ENCODE measurements around the gene P2RY8.

P2RY8 gene

DNA sequence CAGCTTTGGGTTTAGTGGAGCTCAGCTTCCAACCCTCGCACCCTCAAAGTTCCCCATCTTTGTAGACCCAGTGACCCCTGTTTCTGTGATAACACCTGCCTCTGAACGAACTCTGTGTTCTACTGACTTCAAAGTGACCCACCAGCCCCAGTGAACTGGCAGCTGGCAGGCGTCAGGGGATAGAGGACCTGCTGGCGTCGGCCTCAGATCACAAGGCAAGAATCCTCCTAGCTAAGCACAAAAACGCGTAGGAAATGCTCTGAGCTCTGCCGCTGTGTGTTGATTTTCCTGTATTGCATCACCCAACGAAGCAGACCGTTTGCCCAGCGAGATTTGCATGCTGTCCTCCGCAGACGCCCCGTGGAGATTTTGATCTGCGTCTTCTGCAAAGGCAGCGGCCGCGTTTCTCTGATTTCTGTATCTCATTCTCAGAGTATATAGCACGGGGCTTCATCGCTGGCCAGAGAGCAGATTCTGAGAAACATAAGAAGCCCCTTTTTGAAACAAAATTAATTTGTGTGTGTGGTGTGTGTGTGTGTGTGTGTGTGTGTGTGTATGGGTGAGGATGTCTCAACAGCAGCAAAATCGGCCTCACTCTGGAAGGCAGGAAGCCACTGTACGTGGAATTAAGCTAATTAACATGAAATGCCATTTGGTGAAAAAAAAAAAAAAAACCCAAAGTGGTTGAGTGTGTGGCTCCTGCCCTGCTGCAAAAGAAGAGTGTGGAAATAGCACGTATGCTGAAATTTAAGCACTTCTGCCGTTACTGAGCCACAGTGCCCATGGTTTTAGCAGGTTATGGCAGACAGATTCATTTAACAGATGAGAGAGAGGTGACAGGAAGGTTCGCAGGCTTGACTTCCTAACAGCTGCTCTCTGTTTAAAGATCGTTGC, 55.1 kb downstream of the P2RY8 start (continued):
- TF ChIP-seq, protein P1, sequence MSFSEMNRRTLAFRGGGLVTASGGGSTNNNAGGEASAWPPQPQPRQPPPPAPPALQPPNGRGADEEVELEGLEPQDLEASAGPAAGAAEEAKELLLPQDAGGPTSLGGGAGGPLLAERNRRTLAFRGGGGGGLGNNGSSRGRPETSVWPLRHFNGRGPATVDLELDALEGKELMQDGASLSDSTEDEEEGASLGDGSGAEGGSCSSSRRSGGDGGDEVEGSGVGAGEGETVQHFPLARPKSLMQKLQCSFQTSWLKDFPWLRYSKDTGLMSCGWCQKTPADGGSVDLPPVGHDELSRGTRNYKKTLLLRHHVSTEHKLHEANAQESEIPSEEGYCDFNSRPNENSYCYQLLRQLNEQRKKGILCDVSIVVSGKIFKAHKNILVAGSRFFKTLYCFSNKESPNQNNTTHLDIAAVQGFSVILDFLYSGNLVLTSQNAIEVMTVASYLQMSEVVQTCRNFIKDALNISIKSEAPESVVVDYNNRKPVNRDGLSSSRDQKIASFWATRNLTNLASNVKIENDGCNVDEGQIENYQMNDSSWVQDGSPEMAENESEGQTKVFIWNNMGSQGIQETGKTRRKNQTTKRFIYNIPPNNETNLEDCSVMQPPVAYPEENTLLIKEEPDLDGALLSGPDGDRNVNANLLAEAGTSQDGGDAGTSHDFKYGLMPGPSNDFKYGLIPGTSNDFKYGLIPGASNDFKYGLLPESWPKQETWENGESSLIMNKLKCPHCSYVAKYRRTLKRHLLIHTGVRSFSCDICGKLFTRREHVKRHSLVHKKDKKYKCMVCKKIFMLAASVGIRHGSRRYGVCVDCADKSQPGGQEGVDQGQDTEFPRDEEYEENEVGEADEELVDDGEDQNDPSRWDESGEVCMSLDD (tag by site-specific recombination; IDR thresholded peaks at IDR 0.05), result no peak
- TF ChIP-seq ZBTB17 (tag by site-specific recombination; IDR thresholded peaks at IDR 0.05) (peak; percentile 73), ZNF660 (tag by site-specific recombination; IDR thresholded peaks at IDR 0.05) (0 out of 2 replicates have a peak, but pooled peaks have one; percentile 51), WT1 (tag by site-specific recombination; IDR thresholded peaks at IDR 0.05) (no peak), ZNF76 (tag by site-specific recombination; IDR thresholded peaks at IDR 0.05; ENCODE audit: borderline replicate concordance, low read depth) (no peak)
- TF ChIP-seq, protein P2, sequence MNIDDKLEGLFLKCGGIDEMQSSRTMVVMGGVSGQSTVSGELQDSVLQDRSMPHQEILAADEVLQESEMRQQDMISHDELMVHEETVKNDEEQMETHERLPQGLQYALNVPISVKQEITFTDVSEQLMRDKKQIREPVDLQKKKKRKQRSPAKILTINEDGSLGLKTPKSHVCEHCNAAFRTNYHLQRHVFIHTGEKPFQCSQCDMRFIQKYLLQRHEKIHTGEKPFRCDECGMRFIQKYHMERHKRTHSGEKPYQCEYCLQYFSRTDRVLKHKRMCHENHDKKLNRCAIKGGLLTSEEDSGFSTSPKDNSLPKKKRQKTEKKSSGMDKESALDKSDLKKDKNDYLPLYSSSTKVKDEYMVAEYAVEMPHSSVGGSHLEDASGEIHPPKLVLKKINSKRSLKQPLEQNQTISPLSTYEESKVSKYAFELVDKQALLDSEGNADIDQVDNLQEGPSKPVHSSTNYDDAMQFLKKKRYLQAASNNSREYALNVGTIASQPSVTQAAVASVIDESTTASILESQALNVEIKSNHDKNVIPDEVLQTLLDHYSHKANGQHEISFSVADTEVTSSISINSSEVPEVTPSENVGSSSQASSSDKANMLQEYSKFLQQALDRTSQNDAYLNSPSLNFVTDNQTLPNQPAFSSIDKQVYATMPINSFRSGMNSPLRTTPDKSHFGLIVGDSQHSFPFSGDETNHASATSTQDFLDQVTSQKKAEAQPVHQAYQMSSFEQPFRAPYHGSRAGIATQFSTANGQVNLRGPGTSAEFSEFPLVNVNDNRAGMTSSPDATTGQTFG (tag by site-specific recombination; IDR thresholded peaks at IDR 0.05; ENCODE audit: borderline replicate concordance), result no peak
- TF ChIP-seq, protein P3, sequence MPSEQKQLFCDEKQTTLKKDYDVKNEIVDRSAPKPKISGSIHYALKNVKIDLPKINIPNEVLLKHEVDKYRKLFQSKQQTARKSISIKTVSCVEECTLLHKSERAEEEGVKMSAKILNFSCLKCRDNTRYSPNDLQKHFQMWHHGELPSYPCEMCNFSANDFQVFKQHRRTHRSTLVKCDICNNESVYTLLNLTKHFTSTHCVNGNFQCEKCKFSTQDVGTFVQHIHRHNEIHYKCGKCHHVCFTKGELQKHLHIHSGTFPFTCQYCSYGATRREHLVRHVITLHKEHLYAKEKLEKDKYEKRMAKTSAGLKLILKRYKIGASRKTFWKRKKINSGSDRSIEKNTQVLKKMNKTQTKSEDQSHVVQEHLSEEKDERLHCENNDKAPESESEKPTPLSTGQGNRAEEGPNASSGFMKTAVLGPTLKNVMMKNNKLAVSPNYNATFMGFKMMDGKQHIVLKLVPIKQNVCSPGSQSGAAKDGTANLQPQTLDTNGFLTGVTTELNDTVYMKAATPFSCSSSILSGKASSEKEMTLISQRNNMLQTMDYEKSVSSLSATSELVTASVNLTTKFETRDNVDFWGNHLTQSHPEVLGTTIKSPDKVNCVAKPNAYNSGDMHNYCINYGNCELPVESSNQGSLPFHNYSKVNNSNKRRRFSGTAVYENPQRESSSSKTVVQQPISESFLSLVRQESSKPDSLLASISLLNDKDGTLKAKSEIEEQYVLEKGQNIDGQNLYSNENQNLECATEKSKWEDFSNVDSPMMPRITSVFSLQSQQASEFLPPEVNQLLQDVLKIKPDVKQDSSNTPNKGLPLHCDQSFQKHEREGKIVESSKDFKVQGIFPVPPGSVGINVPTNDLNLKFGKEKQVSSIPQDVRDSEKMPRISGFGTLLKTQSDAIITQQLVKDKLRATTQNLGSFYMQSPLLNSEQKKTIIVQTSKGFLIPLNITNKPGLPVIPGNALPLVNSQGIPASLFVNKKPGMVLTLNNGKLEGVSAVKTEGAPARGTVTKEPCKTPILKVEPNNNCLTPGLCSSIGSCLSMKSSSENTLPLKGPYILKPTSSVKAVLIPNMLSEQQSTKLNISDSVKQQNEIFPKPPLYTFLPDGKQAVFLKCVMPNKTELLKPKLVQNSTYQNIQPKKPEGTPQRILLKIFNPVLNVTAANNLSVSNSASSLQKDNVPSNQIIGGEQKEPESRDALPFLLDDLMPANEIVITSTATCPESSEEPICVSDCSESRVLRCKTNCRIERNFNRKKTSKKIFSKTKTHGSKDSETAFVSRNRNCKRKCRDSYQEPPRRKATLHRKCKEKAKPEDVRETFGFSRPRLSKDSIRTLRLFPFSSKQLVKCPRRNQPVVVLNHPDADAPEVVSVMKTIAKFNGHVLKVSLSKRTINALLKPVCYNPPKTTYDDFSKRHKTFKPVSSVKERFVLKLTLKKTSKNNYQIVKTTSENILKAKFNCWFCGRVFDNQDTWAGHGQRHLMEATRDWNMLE (tag by site-specific recombination; conservative IDR thresholded peaks at IDR 0.05; ENCODE audit: low read depth), result 0 out of 2 replicates have a peak, but pooled peaks have one; percentile 45
- TF ChIP-seq, protein P4, sequence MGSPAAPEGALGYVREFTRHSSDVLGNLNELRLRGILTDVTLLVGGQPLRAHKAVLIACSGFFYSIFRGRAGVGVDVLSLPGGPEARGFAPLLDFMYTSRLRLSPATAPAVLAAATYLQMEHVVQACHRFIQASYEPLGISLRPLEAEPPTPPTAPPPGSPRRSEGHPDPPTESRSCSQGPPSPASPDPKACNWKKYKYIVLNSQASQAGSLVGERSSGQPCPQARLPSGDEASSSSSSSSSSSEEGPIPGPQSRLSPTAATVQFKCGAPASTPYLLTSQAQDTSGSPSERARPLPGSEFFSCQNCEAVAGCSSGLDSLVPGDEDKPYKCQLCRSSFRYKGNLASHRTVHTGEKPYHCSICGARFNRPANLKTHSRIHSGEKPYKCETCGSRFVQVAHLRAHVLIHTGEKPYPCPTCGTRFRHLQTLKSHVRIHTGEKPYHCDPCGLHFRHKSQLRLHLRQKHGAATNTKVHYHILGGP (tag by site-specific recombination; IDR thresholded peaks at IDR 0.05), result no peak

DNA sequence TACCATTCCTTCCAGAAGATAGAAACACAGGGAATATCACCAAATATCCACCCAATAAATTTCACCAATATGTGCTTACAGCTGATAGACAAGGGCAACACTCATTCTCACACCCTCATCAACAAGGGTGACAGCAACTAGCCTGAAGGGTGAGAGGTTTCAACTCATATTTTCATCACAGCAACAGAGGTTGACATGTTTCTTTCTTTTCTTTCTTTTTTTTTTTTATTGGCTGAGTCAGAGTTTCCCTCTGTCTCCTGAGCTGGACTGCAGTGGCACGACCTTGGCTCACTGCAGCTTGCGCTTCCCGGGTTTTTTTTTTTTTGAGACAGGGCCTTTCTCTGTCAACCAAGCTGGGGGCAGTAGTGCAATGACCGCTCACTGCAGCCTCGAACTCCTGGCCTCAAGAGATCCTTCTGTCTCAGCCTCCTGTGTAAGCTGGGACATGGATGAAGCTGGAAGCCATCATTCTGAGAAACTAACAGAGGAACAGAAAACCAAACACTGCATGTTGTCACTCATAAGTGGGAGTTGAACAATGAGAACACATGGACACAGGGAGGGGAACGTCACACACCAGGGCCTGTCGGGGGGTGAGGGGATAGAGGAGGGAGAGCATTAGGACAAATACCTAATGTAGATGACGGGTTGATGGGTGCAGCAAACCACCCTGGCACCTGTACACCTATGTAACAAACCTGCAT, 56.8 kb downstream of the P2RY8 start:
- Histone ChIP-seq H3K9me3 (ENCODE audit: control insufficient read depth, insufficient read depth, low read depth, low read length) (0 out of 2 replicates have a peak, but pooled peaks cover 4% of the 10 kb centered on the region), H3K27ac (ENCODE audit: extremely low read depth, low read depth, low read length) (no peak overlapping the region), H3K36me3 (ENCODE audit: control insufficient read depth in 2 of 2, insufficient read depth in 1 of 2, low read length in 2 of 2) (no peaks in the 10 kb centered on the region), H3K4me3 (ENCODE audit: low read depth, low read length) (no peak overlapping the region), H3K4me1 (ENCODE audit: control insufficient read depth, insufficient read depth, low read length) (no peaks in the 10 kb centered on the region)
- ChIA-PET CTCF (no interaction called here), POLR2A (no interaction called here)
- no peak for TF ChIP-seq KLF16 (tag by site-specific recombination; IDR thresholded peaks at IDR 0.05)
- TF ChIP-seq, protein P5, sequence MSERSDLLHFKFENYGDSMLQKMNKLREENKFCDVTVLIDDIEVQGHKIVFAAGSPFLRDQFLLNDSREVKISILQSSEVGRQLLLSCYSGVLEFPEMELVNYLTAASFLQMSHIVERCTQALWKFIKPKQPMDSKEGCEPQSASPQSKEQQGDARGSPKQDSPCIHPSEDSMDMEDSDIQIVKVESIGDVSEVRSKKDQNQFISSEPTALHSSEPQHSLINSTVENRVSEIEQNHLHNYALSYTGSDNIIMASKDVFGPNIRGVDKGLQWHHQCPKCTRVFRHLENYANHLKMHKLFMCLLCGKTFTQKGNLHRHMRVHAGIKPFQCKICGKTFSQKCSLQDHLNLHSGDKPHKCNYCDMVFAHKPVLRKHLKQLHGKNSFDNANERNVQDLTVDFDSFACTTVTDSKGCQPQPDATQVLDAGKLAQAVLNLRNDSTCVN (tag by site-specific recombination; optimal IDR thresholded peaks at IDR 0.05), result no peak
- TF ChIP-seq, protein P1 (tag by site-specific recombination; IDR thresholded peaks at IDR 0.05), result no peak
- TF ChIP-seq SALL2 (tag by site-specific recombination; IDR thresholded peaks at IDR 0.05; ENCODE audit: borderline replicate concordance), result no peak
- TF ChIP-seq, protein P6, sequence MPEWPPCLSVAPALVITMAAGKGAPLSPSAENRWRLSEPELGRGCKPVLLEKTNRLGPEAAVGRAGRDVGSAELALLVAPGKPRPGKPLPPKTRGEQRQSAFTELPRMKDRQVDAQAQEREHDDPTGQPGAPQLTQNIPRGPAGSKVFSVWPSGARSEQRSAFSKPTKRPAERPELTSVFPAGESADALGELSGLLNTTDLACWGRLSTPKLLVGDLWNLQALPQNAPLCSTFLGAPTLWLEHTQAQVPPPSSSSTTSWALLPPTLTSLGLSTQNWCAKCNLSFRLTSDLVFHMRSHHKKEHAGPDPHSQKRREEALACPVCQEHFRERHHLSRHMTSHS (tag by site-specific recombination; IDR thresholded peaks at IDR 0.05), result no peak
- no peak for TF ChIP-seq ZXDB (tag by site-specific recombination; IDR thresholded peaks at IDR 0.05)
- TF ChIP-seq ZBTB48 (tag by site-specific recombination; IDR thresholded peaks at IDR 0.05), result no peak
- TF ChIP-seq OSR2 (tag by site-specific recombination; IDR thresholded peaks at IDR 0.05), result no peak
- TF ChIP-seq ZNF610 (tag by site-specific recombination; IDR thresholded peaks at IDR 0.05; ENCODE audit: borderline replicate concordance), result no peak

Measured in HEK293 (cell line).